LNCAP (cell line): ENCODE results near the gene GPX8.
A peak's percentile ranks its signal among the peaks of the same experiment; 100 is the strongest.

Experiments used
- TF ChIP-seq, protein P1 (sequence below): fragments of 450-650 bp; IDR thresholded peaks from 2 replicates; pipeline ENCODE4 v1.5.1; 2017; ENCODE audit warnings: mild to moderate bottlenecking

GPX8 gene, protein sequence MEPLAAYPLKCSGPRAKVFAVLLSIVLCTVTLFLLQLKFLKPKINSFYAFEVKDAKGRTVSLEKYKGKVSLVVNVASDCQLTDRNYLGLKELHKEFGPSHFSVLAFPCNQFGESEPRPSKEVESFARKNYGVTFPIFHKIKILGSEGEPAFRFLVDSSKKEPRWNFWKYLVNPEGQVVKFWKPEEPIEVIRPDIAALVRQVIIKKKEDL

DNA sequence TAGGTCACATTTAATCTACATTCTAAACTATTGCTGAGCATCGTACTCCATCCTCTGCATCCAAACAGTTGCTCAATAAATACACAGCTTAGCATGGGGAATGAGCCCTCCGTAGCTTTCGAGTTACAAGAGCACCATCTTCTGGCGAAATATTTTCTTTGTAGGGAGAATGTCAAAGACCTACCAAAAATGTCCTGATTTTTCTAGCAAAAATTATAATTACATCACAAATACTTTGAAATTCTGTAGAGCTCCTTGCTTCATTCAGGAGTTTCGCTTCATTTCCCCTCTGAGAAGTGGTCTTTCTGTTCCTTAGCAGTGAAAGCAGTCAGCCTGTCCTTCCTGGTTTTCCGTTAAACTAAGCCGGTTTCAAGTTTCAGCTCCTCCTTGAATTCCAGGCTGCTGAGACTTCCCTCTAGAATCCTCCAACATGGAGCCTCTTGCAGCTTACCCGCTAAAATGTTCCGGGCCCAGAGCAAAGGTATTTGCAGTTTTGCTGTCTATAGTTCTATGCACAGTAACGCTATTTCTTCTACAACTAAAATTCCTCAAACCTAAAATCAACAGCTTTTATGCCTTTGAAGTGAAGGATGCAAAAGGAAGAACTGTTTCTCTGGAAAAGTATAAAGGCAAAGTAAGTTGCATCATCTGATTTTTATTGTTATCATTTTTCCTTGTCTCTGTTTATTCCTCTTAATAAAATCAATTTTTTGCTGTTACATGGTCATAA, at the start of gene GPX8:
Gene GPX8 (plus strand): TSS at position 409 of the 730 bp plus-strand sequence. CDS start 22 bp downstream, at position 431.
- TF ChIP-seq, protein P1, sequence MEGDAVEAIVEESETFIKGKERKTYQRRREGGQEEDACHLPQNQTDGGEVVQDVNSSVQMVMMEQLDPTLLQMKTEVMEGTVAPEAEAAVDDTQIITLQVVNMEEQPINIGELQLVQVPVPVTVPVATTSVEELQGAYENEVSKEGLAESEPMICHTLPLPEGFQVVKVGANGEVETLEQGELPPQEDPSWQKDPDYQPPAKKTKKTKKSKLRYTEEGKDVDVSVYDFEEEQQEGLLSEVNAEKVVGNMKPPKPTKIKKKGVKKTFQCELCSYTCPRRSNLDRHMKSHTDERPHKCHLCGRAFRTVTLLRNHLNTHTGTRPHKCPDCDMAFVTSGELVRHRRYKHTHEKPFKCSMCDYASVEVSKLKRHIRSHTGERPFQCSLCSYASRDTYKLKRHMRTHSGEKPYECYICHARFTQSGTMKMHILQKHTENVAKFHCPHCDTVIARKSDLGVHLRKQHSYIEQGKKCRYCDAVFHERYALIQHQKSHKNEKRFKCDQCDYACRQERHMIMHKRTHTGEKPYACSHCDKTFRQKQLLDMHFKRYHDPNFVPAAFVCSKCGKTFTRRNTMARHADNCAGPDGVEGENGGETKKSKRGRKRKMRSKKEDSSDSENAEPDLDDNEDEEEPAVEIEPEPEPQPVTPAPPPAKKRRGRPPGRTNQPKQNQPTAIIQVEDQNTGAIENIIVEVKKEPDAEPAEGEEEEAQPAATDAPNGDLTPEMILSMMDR: peak; percentile 72; the same call in 1 of the 2 replicates

DNA sequence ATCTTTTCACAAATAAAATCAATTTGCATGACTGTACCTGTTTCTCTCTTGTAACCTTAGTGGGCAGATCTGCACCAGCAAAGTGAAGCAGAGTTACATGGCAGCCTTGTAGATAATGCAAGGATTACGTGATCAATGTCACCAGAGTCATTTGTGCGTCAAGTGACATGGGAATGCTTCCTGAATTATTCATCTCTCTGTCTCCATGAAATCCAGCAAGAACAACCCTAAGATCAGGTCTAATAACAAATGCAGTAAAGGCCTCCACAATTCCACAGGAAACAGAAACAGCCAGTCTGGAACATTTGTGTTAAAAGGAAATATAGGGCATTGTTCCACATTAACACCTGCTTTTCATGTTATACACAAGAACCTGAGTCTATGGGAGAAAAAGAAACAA, 49.8 kb upstream of the GPX8 start:
- TF ChIP-seq, protein P1: no peak

DNA sequence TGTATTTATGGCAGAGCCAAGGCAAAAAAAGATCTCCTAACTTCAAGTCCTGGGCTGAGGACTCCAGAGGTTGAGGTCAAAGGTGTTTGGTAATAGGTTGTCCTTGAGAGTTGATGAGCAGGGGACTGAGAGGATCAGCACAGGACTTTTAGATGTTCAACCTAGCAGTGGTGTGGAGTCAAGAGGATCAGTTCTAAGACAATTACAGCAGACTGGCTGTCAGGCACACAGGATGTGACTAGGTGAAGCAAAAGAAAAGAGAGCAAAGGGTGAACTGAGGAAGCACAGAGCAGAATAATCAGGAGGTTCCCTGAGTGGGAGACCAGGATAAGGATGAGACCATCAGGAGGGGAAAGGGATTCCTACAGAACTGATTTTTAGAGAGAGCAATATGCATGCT, 46.6 kb upstream of the GPX8 start:
- TF ChIP-seq, protein P1: no peak

DNA sequence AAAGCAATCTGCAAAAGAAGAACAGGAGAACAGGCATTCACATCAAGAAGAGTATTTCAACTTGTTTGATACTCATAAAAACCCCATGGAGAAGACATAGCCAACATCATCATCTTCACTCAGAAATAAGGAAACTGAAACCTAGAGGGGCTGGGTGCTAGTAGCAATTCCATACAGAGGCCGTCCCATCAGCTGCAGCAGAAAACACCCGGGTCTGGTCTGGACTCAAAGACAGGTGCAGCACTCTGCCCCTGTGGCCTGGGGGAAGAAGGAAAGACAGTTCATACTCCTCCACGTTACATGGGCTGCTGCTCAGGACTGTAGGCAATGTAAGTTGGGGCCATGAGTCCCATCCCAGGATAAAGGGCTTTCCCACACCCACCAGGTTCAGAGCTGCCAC, 45.9 kb upstream of the GPX8 start:
- TF ChIP-seq, protein P1: no peak

DNA sequence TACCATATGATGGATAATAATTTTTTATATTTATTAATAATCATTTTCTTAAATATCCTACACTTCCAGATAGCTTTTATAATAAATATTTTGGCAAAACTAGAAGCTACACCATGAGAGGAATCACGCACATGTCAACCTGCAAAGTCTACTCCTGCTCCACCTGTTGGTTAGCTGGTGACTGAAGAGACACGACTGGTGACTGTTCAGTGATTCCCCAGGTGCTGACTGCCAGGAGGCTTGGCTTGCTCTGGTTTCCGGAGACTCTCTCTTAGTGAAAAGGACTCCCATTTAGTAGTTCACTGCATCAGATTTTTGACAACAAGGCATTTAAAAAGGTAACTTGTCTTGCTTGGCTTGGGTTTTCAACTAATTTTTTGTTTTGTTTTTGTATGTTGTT, 36.6 kb upstream of the GPX8 start:
- TF ChIP-seq, protein P1: no peak

DNA sequence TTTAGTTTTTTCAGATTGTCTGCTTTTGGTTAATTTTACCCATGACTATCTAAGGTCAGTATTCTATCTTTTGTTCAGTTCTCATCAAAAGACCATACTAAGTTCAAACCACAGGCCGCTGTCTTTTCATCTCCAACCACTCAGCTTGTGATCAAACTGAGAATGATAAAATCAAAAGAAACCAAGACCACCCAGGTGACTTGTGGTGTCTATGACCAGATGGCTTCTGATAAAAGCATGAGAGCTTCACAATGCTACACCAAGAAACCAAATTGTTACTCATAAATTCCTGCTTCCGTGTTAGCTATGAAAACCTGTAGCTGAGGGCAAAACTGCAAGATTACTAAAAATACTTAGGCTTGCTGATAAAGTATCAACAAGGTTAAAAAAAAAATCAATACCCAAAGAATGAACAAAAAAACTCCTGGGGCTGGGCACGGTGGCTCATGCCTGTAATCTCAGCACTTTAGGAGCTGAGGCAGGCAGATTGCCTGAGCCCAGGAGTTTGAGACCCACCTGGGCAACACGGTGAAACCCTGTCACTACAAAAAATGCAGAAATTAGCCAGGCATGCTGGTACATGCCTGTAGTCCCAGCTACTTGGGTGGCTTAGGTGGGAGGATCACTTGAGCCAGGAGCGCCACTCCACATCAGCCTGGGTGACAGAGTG, 25.8 kb upstream of the GPX8 start:
- TF ChIP-seq, protein P1: no peak

DNA sequence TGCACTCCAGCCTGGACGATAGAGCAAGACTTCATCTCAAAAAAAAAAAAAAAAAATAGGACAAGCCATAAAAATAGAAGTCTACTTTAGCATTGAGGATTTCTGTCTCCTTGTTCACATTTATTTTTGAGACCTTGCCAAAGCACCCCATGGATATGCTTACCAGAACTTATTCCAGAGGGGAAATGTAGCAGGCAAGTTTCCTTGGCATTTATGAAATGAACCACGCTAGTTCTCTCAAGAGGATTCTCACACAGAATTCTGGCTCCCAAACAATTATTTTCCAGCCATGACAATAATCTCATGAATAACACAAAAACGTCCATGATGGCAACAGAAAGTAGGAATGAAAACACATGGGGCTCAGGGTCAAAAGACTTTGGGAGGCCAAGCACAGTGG, 23.4 kb upstream of the GPX8 start:
- TF ChIP-seq, protein P1: no peak
